HT-29 (cell line): Measurements from ENCODE around the gene NELFA. TPM values are rescaled to one million over a fixed set of nuclear protein-coding genes. Genes with fewer than 3 reads are reported as not detected.

Experiments
- DNase-seq: peaks from one replicate; pipeline ENCODE4 v3.0.0-alpha.2; 2015; ENCODE audit warnings: low spot score
- total RNA-seq: library from RNA; depleted of rRNA; stranded (reverse); fragments of >200 nt; shearing (Covaris generic); gene quantifications from 2 replicates; pipeline ENCODE4 v1.2.3, GENCODE V29; 2014; rRNA removed

The NELFA gene
- 49.1 and 49.4 TPM in 2 replicates for total RNA-seq

DNA sequence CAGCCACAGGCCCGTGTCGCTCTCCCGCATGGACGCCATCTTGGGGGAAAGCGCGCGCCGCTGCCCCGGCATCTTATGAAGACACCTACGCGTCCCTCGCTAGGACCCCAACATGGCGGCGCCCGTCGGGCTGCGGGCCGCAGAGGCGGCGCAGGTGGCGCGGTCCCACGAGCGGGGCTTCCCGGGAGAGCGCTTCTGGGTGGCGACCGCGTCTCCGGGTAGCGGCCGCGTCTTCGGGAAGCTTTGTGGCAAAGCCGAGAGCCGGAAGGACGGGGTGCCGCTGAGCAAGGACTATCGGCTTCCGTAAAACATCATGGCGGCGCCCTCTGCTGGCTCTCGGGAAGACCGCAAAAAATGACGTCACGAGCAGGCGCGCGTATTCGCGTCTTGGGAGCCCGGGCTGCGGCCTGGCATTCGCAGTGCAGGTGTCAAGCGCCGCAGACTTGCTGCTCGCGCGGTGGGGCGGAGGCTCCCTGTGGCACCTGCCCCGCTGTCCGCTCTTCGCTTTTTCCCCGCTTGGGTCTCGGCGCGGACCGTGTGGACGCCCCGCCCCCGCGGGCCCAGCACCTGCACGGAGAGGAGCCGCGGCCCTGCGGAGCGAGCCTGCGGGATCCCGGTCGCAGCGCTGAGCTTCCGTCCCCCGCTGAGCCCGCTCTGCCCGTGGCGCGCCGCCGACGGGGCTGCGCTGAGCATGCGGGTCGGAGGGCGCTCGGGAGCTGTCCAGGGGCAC lies at the start of gene NELFA:
Gene NELFA (minus strand): TSS at position 54 of the 730 bp plus-strand sequence. CDS start 15 bp downstream, at position 39.
- peak; percentile 97 for DNase-seq

DNA sequence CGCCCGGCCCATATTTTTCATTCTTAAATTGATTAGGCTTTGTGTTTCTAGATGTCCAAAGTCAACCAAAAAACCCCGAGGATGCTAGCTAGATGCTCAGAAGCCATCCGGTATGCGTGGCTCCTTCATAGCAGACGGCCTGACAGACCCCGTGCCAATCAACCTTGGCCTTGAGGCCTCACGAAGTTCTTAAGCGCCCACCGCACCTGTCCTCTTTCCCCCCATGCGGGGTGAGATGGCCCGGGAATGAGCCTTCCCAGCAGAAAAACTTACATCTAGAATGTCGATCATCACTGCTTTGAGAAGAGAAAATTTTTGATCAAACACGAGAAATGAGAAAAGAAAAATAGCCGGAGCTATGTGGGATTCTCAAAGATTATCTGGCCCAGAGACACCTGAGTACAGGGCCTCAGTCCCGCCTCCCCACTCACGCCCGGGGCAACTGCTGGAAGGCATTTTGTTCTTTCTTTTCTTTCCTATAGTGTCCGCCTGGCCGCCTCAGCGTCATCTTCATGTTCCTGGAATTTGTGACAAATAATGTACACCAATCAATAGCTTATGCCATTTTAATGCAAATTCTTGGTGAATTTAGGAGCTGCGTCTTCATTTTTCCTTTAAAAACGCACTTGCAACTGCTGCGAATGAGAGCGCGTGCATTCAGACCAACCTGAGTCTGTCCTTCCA lies 48.8 kb upstream of the NELFA start:
- DNase-seq: no peak

DNA sequence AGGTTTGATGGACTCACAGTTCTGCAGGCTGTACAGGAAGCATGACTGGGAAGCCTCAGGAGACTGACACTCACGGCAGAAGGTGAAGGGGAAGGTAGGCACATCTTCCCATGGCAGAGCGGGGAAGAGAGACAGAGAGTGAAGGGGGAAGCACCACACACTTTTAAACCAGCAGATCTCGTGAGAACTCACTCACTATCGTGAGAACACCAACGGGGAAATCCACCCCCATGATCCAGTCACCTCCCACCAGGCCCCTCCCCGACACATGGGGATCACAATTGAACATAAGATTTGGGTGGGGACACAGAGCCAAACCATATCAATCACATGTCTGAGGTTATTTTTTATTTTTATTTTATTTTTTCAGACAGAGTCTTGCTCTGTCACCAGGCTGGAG lies 45.4 kb upstream of the NELFA start:
- no peak for DNase-seq

DNA sequence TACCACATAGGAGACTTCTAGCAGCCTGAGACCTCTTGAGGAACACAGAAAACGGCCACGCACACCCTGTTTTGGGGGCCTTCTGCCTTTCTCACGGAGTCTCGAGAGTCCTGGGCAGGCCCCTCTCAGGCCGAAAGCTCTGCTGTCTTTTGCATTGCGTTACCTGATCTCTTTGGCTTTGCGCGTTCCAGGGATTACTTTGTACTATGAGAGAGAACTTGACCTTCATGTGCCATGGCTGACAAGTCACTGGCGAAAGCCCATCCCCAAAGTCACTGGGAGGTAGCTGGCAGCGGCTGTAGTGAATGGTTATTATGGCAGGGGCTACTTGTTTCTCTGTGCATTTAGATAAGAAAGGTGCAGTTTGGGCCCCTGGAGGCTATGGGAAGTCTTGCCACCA lies 42.3 kb upstream of the NELFA start:
- DNase-seq: no peak

DNA sequence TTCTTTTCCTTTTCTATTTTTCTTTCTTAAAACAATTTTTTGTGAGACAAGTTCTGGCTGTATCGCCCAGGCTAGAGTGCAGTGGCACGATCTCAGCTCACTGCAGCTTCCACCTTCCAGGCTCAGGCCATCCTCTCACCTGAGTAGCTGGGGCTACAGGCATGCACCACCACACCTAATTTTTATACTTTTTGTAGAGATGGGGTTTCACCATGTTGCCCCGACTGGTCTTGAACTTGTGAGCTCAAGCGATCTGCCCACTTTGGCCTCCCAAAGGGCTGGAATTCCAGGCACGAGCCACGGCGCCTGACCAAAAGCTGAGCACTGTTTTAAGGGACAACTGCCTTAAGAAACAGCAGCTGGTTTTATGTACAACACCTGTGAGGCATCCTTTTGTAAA lies 41.0 kb upstream of the NELFA start:
- no peak for DNase-seq

DNA sequence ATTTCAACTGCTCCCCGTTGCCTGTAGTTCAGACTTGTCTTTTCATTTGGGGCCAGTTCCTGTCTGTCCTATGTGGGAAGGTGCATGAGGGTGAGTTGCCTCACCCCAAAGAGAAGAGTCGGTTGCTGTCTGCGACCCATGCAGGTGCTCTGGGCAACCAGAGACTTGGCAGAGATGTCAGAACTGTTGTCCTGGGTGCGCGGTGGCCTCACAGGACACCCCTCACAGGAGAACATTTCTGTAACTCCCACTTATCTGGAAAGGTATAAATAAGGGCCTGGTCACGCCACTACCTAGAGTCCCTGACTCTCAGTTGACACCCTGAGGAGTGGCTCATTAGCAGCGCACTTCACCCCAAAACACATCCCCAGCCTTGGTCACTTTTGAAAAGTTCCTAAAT lies 40.6 kb upstream of the NELFA start:
- DNase-seq: no peak

DNA sequence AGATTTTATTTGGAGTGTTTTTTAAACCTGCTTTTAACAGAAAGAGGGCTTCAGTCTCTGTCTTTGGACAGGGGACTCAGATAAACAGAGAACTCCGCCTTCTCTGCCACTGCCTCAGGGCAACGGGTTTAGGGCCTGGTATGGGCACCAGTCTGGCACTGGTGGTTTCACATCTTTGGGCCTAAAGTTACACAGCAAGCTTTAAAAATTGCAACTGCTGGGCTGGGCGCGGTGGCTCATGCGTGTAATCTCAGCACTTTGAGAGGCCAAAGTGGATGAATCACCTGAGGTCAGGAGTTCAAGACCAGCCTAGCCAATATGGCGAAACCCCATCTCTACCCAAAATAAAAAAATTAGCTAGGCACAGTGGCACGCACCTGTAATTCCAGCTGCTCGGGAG lies 40.1 kb upstream of the NELFA start:
- no peak for DNase-seq

DNA sequence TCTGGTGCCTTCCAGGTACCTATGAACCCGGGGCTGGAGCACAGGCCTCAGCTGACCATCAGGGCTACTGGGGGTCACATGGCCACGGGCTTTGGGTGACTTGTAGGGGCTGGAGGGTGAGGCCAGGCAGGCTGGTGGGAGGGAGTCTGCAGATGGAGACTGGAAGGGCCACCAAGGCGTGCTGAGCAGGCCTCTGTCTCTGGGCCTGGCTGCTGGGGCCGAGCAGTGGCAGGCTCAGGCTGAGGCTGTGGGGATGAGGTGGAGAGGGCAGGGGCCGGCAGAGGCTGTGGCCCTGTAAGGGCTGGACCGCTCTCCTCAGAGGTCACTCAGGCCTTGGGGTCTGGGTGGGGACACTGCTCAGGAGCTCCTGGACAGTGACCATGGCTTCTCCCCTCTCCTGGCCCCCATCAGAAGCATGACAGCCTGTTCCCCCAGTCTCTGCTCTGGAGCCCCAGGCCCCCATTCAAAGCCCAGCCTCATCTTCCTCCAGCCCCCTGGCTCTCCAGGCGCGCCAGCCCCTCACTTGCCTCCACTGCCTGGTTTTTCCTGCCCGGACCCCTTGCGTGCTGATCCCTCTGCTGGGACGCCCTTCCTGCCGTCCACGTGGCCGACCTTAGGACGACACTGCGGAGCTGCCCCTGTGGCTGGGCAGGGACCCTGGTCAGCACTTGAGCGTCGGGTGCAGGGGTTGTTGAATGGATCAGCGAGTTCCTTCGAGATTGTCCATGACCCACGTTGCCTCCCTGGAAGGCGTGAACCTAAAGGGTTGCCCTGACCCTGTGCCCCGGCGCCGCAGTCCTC lies 39.2 kb upstream of the NELFA start:
- DNase-seq: no peak

DNA sequence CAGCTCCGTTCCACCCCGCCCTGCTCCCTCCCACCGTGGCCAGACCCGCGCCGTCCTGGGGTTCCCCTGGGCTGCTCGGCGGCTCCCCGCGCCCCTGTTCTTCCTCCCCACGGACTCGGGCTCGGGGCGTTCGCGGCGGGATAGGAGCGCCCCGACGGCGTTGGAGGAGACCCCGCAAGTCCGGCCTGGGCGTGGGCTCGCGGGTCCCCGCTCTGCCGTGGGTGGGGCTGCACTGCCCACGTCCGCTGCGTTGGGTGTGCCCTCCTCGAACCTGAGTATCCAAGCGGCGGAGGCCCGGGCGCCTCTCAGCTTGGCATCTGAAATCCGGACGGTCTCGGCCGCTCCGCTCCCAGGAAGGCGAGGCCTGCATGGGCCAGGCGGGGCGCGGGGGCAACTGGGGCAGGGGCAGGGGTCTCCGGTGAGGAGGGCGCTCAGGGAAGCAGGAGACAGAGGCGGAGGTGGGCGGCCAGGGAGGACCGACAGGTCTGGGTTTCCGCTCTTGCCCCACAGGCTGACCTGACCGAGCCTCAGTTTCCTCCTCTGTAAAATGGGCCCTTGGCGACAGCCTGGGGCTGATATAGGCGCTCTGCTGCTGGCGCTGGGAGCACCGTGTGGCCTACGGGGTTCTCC lies 38.4 kb upstream of the NELFA start:
- DNase-seq: no peak

DNA sequence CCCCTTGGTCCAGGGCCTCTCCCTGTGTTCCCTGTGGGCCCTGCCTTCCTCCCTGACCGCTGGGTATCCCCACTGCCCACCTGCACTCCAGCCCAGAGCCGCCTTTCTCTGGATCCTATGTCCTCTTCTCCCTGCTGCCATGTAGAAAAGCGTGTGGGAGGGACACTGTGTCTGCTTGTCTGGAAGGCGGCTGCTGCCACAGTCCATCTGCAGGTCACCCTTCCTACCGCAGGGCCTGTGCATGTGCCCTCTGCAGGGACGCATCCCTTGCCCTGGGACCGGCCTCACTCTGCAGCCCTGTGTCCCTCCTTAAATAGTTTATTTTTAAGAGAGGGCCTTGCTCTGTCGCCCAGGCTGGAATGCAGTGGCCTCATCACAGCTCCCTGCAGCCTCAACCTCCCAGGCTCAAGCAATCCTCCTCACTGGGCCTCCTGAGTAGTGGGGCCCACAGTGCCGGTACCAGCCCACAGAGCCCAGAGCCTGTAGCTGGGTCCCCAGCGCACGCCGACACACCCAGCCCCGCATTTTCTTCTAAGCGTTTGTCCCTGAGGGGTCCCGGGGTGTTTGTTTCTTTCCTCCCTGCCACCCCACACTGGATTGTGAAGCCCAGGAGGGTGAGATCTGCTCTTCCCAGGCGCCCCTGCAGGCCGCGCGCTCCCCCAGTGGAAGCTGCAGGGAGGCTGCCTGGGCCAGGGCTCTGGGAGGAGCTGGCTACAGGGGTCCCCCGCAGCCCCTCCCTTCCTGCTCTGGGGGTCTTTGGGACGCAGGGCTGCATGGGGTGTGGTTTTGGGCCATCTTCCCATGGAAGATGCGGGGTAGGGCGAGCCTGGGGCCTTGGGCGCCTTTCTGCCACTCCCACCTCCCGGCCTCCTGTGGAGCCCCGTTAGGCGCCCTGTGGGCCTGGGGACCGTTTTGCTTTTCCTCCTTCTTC lies 37.5 kb upstream of the NELFA start:
- no peak for DNase-seq

DNA sequence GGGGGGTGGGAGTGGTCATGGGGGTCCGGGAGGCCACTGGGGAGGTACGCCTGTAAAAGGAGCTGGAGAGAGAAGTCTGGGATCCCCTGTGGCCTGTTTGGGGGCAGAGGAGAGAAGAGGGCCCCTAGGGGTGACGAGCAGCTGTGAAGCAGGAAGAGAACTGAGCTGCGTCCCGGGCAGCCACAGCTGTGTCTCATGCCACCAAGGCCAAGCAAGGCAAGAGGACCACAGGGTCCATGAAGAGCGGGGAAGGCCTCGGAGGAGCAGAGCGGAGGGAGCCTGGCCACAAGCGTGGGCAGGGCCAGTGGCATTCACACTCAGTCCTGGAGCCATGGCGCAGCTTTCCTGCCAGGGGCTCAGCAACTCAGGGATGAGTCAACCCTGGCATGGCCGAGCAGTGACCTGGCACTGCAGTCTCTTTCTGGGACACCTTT lies 36.8 kb upstream of the NELFA start:
- no peak for DNase-seq

DNA sequence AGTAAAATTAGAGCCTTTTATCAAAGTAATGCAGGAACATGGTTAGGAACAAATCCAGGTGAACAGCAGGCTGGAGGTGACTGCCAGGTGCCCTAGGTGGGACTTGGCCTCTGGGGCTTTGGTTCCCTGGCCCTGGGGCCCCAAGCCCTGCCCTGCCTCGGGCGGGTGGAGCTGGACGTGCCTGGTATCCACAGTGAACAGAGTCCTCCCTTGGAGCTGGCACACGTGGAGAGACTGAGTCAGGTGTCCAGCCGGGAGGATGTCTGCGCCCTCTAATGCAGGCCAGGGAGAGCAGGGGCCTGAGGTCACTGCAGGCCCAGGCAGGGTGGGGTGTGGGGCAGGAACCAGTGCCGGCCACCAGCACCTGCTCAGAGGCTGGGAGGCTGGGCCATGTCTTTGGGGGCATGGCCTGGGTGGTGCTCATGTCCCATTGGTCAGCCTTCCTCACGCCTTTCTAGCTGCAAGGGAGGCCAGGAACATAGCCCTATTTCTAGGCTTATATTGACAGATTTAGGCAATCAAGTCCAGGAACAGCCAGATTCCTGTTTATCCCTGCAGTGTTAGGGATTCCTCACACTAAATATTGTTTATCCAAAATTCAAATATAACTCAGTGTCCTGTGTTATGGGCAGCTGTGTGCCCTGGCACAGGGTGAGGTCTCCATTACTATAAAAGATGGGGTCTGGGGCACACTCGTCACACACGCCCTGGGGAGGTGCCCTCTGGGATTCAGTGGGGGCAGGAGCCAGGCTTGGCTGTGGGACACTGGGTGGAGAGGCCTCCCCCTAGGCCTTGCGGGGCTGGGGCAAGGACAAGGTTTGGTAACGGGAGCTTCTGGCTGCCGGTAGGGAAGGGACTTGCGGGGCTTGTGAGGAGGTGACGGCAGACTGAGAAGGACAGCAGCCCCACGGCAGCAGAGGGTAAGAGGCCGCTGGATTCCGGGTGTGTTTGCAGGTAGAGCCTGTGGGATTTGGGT lies 36.1 kb upstream of the NELFA start:
- no peak for DNase-seq

DNA sequence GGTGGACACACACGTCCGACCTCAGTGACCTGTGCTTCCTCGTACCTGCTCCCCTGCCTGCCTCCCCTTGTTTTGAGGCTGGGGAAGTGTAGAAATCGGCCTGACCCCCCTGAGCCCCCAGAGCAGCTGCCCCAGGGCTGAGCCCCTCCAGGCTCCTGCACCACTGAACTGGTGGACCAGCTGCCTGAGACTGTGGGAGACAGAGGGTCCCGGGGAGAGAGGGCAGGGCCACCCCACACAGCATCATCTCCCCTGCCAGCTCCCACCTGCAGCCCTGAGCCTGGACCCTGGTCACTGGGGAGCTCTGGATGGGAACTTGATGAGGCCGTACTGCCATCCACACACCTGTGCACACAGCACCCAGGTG lies 35.3 kb upstream of the NELFA start:
- DNase-seq: no peak

DNA sequence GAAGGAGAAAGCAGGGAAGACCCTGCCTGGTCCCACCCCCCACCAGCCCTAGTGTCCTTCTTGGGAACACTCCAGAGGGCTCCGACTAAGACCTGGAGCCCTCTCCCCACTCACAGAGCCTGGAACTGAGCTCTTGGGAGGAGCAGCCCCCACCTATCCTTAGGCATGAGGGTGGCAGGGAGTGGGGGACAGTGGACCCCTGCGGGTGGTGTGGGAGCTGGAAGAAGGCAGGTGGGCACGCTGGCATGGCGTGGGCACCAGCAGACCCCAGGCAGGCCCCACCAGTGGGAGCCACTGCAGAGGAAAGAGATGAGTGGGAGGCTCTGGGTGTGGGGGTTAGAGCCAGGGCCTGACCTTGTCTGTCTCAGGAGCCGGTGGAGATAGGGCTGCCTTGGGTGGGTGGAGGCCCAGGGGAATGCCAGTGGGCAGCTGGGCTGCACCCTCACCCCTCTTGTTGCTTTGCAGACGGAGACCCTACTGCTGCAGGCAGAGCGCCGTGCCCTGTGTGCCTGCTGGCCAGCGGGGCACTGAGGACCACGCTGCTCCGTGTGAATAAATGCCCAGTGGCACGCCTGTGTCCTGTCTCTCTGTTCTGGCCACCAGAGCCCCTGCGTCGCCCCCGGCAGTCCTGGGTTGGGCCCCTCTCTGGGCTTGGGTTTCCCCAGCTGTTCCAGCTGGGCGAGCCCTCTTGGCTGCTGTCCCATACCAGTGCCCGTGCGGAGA lies 34.8 kb upstream of the NELFA start:
- no peak for DNase-seq

DNA sequence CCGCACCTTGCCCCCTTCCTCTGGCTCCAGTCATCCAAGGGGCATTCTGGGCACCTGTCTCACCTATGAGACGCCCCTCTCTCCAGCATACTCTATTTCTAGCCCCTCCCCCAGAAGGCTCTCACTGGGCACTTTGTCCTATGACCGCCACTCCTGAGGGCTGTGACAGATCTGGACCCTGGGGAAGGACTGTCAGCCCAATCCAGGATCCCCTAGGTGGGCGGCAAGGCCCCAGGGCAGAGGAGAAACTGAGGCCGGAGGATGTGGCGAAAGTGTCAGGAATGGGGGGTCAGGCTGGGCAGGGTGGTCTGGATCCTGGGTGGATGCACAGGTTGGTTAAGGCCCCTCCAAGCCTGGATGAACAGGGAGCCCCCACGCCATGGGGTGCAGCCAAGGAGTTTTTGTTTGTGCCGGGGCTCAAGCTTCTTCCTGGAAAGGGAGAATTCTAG lies 34.2 kb upstream of the NELFA start:
- no peak for DNase-seq

DNA sequence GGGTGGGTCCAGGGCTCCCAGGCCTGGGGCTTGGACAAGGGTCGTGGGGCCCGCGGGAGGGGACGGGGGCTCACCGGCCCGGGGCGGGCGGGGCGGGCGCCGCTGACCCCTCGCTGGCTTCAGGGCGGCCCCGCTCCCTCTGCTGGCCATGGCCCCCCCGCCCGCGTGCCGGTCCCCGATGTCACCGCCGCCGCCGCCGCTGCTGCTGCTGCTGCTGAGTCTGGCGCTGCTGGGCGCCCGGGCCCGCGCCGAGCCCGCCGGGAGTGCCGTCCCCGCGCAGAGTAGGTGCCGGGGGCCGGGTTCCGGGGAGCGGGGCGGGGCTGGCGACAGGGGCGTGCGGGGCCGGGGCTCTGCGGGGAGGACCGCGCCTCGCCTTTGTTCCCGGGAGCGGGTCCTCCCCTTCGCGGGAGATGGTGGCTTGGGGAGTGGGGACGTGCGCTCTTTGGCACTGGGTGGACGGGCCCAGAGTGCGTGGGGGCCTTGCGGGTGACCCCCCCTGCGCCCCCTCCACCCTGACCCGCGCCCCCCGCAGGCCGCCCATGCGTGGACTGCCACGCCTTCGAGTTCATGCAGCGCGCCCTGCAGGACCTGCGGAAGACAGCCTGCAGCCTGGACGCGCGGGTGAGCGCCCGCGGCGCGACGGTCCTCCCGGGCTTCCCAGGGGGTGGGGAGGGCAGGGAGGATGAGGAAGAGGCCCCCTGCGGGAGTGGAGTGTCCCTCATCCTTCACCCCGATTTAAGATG lies 33.6 kb upstream of the NELFA start:
- DNase-seq: no peak

DNA sequence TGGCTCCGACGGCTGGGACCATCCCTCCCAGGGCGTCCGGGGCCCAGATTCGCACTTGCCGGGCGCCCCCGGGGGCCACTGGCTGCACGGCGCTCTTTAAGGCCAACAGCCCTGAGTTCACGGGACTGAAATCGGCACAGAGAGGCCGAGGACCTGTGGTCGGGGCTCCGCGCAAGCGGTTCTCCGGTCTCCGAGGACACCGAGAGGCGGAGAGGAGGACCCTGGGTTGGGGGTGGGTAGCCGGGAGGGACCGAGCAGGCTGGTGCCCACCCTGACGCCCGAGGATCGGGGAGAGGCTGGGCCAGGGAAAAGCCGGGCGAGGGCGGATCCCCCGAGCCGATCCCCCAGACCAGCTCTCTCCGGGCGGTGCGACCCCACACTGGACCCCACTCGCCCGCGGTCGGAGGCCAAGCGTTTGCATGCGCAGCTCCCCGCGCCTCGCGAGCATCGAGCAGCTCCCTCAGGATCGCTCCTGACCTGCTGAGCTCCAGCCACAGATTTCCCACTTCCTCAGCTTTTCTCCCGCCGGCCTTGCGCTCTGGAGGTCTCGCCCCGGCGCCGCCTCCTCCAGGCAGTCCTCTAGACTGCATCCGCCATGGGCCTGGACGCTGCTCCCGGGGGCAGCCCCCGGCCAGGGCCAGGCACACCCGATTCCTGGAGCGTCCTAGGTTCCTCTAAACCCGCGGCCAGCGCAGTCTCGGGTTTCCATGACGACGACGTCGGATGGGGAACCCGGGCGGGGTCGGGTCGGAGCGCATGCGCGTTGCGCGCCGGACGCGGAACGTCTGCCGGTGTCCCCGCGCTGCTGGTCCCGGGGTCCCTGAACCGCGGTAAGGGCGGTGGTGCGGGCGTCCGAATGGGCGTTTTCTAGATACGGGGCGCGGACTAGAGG lies 32.7 kb upstream of the NELFA start:
- peak; percentile 57 for DNase-seq
